HT-29 (cell line): Measurements from ENCODE around the gene HS3ST3A1. TPM values are rescaled to one million over a fixed set of nuclear protein-coding genes. Genes with fewer than 3 reads are reported as not detected.
"Not testable (repeated sequence)": the region's sequence is repeated elsewhere in the genome, so short reads cannot be mapped to it uniquely, and the experiment has no call there.

Source experiments
- DNase-seq: peaks from one replicate; pipeline ENCODE4 v3.0.0-alpha.2; 2015; ENCODE audit warnings: low spot score
- total RNA-seq: library from RNA; depleted of rRNA; stranded (reverse); fragments of >200 nt; shearing (Covaris generic); gene quantifications from 2 replicates; pipeline ENCODE4 v1.2.3, GENCODE V29; 2014

The HS3ST3A1 gene
- total RNA-seq, 1 experiment from 2014 or later: not detected

DNA sequence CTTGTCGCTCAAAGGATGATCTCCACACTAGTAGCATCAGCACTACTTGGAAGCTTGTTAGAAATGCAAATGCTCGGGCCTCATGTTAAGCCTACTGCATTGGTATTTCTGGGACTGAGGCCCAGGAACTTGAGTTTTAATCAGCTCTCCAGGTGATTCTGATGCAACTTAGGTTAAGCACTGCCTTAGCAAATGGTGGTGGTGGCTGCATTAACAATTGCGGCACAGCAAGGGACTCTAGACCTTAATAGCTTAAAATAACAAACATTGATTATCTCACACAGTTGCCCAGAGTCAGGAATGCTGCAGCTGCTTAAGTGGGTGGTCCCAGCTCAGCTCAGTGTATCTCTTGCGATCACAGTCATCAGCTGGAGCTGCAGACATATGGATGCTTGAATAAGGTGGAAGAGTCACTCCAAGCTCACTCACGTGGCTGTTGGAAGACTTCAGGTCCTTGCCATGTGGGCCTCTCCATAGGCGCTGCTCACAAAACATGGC is 25.8 kb downstream of the HS3ST3A1 start:
- no peak for DNase-seq

DNA sequence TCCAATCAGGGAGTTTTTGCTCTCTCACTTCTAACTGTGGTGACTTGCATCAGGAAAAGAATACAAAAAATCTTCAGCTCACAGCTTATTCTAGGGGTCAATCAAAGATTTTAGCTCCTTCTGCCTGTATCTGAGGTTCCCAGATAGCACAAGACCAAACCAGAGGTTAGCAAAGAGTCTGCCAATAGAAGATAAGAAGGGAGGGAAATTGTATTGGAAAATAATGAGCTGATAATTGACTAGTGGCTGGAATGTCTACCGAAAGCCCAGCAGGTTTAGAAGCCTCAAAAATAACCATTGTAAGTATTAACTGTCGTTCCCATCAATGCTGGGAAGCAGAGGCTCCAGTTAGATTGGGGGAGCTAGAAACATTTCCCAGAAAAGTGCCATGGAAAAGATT is 26.3 kb downstream of the HS3ST3A1 start:
- no peak for DNase-seq

DNA sequence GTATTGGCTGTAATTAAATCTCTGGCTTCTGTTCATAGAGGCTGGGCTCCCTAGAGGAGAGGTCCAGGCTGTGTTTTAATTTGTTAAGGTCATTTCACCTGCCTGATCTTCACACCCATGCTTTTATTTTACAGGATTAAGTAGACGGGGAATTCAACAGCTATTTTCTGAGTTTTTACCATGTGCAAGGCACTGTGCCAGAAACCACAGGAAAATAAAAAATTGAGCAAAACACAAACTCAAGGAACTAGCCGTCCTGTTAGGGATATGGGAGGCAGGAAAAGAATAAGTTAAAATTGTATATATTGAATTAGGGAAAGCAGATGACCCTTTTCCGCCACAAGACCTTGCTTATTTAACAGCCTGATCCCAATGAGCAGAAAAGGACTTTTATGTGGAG is 29.1 kb downstream of the HS3ST3A1 start:
- no peak for DNase-seq

DNA sequence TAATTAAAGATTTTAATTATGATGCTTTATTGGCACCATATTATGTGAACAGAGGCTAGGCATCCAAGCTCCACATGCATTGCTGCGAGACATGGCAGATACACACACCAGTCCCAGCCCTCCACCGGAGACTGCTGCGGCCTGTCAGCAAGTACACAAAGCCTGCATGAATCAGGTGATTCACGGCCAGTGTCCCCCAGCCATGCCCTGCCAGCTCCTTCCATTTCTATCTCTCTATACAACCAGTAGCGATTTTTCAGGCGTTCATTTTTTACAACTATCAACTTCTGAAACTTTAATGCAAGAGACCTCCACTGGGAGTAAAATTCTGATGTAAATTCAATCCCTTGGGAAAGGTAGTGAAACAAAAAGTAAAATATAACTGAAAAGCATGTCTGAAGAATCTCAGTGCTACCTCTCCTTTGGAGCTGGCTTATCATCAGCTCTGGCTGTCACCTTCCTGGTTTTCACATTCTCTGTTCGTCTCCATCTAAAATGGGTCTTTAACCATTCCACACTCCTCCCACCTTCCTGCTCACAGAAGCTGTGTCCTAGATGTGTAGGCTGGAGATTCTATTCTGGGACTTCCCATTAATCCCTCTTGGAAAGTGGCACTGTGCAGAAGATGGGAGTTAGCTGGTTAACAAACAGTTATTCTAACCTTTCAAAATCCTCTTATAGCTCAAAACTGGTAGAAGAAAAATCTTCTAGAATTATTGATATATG is 32.2 kb downstream of the HS3ST3A1 start:
- DNase-seq: no peak

DNA sequence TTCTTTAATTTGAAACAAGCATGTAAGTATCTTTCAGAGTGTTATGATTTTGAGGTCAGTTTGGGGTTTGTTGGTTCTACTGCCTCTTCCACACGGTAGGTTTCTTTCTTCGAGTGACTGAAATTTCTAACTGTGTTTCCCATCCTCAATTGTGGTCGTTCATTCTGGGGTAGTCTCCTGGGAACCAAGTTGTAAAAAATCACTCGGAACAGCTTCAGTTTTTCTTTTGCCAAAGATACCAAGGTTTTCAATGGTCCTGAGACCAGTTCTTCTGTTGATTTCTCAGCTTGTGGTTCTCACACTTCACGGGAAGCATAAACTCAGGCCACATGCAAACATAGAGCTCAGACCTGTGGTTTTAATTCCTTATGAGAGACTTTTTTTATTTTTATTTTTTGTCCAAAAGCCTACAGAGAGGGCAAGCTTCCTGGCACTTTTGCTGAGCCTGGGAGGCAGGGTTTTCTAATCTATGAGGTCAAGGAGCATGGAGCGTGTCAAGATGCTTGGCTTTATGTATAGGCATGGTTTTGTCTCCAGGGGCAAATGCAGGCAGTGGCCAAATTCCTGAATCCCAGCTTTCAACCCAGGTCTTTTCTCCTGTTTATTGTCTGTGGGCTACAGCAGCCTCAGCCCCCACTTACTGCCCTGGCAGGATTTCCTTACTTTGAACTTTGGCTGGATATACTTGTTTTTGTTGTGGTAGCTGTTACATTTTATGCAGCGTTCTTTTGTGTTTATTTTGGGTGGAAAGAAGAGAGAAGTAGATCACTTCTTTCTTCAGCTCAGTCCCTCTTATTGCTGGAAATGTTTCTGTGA is 32.9 kb downstream of the HS3ST3A1 start:
- no peak for DNase-seq

DNA sequence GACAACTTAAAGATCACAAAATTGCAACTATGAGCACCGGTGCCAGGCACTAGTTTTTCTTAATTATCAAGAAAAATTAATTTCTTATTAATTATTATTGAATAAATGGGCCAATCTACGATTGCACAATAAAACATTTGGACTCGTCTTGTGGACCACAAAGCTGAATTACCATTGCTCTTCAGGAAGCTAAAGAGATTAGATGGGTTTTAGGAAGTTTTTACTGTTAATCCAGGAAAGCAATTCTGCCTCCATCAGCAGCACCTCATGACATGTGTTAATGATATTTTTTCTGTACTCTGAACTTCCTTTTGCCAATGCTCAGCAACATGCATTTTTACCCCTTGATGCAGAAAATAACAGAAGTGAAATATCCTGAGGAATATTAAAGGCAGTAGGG is 37.9 kb downstream of the HS3ST3A1 start:
- no peak for DNase-seq

DNA sequence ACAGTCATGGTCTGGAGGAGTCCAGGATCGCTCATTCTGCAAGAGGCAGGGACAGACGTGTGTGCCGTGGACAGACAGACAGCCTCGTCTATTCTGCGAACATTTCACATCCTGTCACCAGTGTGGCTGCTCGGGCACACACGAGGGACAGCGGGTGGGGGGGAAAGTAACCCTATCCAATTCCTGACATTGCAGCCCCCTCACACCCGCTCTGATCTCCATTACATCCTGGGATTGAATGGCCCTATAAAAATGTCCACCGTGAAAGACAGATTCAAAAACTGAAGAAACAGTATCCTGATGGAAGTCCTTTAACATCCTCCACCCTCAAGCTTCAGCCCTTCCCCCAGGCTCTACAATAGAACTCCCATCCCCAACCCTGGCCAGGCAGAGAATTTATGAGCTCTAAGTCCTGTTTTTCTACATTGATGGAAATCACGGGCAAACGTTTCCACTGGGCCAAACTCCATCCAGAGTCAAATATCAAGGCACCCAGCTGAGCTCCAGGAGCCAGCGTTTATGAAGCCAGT is 39.4 kb downstream of the HS3ST3A1 start:
- no peak for DNase-seq

DNA sequence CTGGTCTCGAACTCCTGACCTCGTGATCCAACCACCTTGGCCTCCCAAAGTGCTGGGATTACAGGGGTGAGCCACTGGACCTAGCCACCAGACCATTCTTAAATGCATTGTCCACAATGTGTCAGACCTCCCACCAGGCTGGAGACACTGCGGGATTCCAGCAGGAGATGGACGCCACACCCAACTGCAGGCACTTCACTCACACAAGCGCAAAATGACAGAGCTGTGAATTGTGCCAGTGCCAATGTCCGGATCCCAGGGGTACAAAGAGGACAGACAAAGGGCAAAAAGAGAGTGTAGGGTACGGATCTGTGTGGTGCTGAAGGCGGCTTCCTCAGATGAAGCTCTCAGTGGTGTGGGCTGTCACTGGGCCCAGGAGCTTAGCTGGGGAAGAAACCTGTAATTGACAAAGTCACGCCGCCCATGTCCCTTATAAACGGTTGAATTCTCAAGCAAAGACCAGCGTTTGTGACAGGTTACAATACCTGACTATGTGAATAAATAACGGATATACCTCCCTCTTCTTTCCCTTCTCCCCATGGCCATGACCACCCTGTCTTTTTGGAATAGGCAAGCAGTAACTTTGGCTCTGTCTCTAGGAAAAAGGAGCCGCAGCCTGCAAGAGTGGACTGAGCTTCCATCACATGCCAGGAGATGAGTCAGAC is 40.0 kb downstream of the HS3ST3A1 start:
- no peak for DNase-seq

DNA sequence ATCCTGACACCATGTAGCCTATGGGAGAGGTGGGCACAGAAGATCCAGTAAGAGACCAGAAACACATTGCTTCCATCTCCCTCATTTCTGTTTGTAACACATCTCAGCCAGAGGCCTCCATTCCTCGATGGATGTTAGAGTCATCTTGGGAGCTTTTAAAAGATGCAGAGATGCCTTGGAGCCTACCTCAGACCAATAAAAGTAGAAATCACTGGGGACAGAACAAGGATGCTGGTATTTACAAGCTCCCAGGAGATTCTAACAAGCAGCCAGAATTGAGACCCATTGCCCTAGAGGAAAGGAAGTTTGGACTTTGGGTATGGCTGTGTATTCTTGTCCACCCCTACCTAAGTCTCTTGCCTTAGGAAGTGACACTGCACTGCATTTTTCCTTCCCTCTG is 40.8 kb downstream of the HS3ST3A1 start:
- DNase-seq: no peak

DNA sequence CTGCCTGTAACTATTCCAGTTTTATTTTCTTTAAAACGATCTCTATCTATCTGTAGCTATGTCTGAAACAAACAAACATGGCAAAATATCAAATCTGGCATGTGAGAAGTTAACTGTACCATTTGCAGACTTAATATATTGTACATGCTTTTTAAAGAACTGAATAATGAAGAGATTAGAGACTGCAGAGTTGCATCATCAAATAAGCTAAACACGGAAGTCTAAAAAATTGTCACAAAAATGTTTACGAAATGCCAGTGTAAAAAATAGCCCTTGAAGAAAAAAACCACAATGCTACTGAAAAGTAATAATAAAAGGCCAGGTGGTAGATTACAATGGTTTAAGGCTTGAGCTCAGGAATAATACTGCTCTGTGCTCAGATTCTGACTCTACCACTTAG is 43.1 kb downstream of the HS3ST3A1 start:
- no peak for DNase-seq

DNA sequence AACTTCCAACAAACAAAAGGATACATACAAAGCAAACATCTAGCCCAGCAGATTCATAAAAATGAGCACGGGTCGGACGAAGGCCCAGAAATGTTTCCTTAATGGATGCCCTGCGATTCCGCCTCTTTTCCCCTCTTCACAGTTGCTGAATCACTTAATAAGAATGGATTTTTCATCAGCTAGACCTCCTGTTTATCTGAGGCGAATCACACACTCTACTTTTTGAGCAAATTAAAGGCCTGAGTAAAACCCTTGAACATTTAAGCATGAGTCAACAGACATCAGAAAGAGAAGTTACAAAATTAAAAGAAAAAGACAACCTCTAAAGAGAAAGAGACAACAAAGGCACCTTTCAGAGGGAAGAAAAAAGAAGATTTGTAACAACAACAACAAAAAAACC is 44.7 kb downstream of the HS3ST3A1 start:
- no peak for DNase-seq

DNA sequence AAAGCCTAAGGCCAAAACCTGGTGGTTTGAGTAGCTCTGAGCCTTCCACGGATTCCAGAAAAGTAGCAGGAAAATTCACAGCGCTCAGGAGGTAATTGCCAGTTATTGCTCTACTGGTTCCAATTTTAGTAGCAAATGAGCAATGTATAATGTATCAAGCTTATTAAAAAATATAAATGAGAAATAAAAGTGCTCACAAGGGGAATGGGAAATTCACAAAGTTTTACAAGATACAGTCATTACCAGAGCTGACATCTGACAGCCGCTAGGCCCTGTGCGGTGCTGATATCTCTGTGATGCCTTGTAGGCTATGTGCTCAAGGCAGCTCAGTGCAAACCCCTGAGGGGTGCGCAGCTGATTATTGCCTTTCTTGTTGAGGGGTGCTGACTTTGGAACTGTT is 47.5 kb downstream of the HS3ST3A1 start:
- no peak for DNase-seq

DNA sequence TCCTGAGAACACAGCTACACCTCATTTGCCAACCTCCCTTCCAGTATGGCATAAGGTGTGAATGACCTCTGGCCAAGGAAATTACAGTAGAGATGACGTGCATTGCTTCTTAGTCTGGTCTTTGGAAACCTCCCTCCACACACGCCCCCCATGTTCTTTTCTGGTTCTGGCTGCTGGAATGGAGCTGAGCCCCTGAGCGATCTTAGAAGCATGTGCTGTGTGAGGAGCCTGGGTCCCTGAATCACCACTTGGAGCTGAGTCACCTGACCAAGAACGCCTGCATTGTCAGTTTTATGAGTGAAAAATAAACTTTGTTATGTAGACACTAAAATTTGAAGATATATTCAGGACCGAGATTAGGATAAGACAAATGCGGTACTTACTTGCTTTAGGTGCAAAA is 51.4 kb downstream of the HS3ST3A1 start:
- DNase-seq: no peak

DNA sequence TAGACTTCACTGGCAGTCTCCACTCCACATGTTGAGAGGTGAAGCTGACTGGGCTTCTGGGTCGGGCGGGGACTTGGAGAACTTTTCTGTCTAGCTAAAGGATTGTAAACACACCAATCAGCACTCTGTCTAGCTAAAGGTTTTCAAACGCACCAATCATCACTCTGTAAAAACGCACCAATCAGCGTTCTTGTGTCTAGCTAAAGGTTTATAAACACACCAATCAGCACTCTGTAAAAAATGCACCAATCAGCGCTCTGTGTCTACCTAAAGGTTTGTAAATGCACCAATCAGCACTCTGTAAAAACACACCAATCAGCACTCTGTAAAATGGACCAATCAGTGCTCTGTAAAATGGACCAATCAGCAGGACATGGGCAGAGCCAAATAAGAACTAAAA is 53.2 kb downstream of the HS3ST3A1 start:
- not testable (repeated sequence) for DNase-seq

DNA sequence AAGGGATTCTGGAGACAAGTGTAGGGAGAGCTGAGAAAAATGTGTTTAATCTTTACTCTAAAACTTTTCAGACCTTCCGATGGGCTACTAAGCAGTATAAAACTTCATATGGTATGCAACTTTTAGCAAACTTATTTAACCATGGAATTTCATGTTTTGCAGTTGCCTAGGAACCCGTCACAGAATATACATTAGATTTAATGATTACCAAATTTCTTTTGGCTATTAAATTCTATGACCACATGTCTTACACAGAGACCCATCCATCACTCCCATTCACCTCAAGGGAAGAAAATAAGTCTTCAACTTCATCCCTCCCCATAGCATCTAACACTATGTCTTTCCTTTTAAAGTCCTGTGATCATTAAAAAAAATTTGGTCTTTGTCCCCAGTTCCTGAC is 54.9 kb downstream of the HS3ST3A1 start:
- DNase-seq: no peak

DNA sequence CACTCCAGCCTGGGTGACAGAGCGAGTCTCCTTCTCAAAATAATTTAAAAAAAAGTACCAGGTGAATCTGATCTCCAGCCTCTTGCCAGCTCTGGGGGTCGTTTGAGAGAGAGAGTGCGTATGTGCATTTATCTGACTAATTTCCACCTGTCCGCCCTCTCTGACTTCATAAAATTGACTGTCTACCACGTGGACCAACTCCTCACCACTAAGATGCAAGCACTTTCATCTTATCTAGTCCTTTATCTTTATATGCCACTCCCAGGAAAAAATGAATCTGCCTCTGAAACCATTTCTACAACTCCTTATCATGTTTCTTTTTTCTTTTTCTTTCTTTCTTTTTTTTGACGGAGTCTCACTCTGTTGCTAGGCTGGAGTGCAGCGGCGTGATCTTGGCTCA is 55.8 kb downstream of the HS3ST3A1 start:
- no peak for DNase-seq

DNA sequence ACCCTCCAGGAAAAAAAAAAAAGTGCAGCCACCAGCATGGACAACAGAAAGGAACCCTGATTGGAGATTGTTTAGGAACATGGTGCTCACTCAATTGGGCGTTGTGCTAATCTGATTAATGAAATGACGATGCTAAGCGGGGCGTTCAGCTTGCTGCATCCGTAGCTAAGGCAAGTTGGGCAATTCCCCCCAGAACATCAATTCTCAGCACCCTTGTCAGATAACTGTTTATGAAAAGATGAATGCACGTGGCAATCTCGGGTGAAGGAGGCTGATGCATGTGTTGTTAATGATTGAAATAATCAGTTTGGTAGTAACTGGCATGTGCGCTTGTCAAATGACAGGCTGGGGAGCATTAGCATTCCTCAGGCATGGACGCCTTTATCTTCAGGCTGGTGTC is 57.0 kb downstream of the HS3ST3A1 start:
- no peak for DNase-seq

DNA sequence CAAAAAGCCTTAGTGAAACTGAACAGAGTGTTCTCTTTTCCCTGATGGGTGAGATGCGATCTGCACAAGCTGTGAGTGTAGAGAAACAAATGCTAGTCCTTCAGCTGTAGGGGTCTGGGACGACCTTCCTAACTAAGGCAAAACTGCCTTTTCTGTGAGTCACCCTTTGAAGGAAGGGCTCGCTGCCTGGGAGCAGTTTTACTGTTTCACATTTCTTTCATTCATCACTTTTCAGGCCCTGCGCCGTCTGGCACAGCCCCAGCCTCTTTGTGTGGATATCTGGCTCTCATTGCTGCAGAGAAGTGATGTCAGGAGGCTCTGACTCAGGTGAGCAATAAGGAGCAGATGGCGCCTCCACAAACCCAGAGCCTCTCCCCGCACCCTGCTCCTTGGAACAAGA is 57.4 kb downstream of the HS3ST3A1 start:
- DNase-seq: no peak

DNA sequence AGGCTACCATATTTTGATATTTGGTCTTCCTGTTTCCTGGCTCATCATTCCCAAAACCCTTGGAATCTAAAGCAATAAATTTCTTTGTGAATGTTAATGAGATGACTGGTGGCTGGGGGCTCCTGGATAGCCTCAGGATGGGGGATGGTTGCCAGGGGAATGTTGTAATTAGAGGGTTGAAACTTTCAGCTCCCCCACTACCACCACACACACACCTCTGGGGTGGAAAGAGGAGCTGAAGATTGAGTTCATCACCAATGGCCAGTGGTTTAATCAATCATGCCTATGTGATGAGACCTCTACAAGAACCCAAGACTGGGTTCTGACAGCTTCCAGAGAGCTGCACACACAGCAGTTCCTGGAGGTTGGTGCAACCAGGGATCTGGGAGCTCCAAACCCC is 59.1 kb downstream of the HS3ST3A1 start:
- no peak for DNase-seq

DNA sequence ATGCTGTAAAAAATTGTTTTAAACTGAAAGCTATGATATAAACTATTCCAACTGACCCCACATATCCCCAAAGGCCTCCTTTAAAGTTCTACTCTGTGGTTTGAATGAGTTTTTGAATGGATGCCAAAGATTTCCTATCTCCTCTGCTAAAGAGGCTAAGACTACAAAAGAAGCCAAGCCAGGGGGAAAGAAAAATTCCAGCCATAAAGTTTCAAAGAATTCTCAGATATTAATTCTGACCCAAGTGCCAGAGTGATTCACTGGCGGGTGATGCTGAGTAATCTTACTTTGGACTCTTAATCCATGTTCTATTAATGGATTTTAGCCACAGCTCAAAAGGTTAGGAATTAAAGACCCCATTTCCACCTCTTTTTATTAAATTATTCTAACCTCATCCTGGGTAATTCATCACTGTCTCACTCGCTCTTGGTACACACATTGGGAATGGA is 60.7 kb downstream of the HS3ST3A1 start:
- no peak for DNase-seq

DNA sequence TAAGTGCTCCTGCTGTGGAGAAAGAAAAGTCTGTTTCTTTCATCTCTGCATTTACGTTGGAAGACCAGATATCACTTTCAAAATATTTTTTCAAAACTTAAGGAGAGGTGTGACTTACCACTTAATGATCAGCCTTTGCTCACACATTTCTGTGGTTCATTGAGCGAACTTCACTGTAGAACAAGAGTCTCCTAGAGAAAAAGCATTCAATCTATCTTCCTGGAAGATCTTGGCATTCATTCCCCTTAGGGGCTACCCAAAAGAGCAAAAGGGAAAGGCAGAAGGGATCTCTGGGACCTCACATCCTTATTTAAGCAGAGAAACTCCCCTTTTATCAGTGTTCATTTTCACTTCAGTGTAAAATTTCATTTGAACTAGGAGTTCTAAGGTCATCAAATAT is 61.2 kb downstream of the HS3ST3A1 start:
- DNase-seq: no peak

DNA sequence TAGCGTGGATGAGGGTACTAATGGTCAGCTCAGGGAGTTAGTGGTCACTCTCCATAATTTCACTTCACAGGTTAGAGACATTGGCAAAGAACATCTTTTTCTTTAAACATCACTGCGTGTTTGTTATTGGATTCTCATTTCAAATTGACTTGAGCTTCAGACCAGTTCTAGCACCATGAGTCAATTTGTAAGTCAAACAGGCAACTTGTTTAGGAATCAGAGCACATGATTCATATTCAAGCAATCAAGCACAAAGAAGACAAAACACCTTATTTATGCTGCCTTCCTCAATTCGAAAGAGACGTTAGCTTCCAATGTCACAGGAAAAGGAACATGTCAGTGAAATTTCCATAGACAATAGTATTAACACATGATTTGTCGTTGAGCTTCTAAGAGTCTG is 62.3 kb downstream of the HS3ST3A1 start:
- no peak for DNase-seq
